ENCODE measurements around the gene FOXJ2.
"Not testable (repeated sequence)": the region's sequence is repeated elsewhere in the genome, so short reads cannot be mapped to it uniquely, and the experiment has no call there.

Gene FOXJ2

DNA sequence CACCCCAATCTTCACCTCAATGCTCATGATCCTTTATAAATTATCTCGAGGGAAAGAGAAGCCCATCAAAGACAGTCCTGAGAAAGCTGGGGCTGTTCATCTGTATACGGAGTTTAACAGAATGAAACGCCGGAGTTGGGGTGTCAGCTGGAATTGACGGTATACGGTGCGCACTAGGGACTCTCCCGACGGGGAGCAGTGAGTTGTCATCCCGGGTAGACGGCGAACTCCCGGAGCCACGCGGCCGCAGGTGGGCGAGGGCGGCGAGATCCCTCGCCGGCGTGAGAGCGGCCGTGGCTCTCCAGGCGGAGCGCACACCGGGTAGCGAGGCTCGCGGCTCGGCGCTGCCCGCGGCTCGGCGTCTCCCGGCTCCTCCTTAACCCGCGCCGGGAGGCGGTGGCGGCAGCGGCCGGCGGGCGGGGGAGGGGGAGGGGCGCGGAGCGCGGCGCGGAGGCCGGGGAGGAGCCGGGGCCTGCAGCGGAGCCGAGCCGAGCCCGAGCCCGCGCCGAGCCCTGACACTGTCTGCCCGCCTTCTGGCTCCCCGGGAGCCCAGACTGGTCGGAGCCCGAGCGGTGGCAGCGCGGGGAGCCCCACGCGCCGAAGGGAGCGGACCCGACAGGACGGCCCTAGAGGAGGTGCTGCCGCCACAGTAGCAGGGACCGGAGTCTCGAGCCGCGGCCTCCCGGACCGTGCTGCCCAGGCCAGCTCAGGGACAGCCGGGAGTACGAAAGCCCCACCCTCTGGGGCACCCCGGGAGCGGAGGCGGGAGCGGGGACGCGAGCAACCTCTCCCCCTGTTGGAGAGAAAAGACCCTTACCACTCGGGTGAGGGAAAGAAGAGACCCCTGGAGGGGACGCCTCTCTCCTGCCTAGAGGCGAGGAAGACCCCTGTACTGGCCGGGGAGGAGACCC, at the start of gene FOXJ2:
Gene FOXJ2 (plus strand): TSS at position 475 of the 911 bp plus-strand sequence. CDS start 7,117 bp downstream, outside the sequence.
- DNase-seq: peak; percentile 74

DNA sequence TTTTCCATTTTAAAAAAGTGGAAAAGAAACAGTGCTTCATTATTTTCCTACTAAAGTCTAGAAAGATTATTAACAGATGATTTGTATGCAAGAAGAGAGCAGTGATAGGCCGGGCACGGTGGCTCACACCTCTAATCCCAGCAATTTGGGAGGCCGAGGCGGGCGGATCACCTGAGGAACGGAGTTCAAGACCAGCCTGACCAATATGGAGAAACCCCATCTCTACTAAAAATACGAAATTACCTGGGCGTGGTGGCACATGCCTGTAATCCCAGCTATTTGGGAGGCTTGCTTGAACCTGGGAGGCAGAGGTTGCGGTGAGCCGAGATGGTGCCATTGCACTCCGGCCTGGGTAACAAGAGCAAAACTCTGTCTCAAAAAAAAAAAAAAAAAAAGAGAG, 49.5 kb upstream of the FOXJ2 start:
- not testable (repeated sequence) for DNase-seq

DNA sequence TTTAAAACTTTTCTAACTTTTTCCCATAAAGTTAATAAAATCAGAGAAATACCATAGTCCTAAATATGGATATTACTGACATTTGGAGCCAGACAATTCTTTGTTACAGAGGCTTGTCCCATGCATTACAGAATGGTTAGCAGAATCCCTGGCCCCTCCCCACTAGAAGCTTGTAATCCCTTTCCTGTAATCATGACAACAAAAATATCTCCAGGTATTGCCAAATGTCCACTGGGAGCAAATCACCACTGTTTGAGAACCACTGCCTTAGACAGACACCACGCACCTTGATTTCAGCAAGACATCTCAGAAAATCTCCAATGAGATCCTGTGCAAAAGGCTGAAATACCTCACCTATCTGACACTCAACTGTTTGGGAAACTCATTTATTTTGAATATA, 49.1 kb upstream of the FOXJ2 start:
- not testable (repeated sequence) for DNase-seq

DNA sequence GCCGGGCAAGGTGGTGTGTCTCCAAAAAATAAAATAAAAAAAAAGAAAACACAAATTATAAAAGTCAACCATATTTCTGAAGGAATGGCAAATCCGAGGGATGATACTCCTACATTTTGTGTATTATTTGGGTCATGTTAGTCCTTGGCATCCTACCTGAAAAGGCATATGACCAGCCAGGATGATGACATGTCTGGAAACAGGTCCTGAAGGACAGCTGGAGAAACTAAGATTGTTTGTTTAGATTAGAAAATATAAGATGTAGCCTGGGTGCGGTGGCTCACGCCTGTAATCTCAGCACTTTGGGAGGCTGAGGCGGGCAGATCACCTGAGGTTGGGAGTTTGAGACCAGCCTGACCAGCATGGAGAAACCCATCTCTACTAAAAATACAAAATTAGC, 47.6 kb upstream of the FOXJ2 start:
- no peak for DNase-seq

DNA sequence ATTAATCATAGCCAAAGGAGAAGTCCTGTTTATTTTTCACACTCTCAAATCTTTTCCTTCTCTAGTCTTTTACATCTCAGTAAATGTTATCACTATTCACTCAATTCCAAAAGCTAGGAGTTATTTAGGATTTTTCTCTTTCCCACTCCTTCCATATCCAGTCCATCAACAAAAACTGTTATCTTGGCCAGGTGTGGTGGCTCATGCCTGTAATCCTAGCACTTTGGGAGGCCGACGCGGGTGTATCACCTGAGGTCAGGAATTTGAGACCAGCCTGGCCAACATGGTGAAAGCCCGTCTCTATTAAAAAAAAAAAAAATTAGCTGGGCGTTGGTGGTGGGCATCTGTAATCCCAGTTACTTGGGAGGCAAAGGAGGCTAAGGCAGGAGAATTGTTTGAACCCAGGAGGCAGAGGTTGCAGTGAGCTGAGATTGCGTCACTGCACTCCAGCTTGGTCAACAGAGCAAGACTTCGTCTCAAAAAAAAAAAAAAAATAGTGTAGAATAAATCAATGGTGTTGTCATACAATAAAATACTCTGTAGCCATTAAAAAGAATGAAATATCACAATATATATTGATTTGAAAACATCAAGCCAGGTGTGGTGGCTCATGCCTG, 46.6 kb upstream of the FOXJ2 start:
- DNase-seq: no peak

DNA sequence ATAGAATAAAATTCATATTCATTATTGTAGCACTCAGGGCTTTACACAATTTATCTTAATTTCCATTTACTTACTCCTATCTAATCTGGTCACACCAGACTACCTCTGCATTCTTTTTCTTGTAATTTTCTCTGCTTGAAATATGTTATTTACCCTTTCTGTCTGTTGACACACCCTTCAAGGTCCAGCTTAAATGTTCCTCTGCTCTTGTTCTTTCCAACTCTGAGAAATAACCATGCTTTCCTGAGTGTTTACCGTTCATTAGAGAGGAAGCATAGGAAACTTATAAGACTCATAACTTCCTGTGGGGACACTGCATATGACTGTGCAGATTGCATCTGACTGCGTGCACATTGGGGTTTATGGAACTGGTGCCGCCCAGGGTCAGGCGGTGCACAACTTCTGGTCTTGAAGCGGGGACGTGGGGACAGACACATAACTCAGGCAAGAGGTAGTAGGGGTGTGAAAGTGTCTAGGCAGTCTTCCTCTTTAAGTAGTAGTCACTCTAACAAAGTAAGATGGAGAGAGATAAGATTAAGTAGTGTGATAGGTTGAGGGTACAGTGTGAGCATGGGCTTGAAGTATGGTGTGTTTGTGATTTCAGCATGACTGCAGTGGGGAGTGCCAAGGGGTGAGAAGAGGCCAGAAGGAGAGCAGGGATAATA, 42.6 kb upstream of the FOXJ2 start:
- no peak for DNase-seq

DNA sequence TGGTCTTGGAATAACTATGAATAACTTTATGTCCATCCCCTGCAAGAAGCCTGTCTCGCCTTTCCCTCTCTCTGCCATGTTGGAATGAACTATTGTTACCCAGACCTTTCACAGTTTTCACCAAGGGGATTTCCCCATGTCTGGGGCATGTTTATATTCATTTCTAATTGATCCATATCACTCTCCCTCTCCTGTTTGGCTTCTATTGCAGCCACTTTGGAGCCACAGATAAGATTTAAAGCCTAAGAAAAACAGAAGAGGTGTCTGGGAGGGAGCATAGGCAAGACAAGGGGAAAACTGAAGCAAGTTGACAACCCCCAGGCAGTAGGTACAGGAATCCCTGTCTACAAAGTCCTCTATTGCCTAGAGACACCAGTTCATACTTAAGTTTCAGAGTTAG, 41.0 kb upstream of the FOXJ2 start:
- no peak for DNase-seq

DNA sequence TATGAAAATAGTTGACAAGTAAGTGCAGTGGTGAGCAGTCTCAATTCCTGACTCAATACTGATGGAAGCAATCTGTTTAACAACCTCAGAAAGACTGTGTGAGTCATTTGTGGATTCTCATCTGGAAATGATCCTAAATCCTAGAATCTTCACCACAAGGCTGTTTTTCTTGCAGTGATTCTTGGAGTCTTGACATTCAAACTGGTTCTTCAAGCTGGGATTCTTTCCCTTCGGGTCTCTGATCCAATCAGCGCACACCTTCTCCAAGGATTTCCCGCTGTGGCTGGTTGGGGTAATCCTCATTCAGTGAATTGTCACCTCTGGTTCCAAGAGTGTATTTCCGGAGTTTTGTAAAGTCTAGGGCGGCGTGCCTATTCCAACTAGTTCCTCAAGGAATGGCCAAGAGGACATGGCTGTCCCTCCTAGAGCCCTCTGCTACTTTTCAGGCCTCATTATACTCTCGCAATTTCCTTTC, 37.7 kb upstream of the FOXJ2 start:
- DNase-seq: no peak

DNA sequence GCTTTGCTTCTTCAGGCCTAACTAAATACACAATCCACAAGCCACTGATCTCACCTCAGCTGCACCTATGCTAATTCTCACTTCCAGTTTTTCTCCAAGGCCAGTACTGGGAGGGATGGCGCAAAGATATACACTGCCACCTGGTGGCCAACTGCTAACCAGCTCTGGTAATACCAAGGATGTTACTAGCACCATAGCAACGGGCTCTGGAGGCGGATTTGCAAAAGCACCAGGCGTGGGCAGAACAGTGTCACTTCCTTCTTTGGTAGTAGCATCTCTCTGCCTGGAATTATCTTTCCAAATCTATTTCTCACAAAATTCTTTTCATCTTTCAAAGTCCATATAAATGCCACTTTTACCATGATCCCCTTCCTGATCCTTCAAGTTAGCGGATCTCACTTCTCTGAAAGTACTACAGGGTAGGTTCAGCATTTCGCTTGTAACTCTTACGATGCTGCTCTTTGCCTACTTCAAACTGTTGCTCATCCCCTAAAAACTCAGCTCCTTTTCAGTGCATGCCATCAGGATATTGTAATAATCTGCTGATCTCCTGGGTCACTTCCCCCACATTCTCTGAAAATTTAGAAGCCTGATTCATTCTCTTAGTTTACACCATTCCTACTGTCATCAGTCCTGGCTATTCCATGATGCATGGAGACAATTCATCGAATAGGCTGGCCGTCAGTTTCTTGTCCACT, 37.1 kb upstream of the FOXJ2 start:
- DNase-seq: peak; percentile 79

DNA sequence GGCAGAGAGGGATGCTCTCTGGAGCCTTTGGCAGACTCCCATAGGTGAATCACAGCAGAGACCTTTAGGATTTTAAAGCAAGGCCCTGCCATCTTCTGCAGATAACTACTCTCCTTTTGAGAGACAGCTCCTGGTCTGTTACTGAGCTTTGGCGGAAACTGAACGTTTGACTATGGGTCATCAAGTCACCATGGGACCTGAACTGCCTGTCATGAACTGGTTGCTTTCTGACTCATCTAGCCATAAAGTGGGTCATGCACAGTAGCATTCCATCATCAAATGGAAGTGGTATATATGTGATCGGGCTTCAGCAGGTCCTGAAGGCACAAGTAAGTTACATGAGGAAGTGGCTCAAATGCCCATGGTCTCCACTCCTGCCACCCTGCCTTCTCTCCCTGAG, 31.7 kb upstream of the FOXJ2 start:
- DNase-seq: not testable (repeated sequence)

DNA sequence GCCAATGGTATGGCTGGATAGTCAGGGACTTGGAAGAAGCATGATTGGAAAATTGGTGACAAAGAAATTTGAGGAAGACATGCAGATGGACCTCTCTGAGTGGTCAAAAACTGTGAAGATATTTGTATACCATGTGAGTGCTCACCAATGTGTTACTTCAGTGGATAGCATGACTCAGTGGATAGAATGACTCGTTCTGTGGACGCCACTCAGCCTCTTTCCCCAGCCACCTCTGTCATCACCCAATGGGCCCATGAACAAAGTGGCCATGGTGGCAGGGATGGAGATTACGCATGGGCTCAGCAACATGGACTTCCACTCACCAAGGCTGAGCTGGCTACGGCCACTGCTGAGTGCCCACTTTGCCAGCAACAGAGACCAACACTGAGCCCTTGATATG, 31.0 kb upstream of the FOXJ2 start:
- not testable (repeated sequence) for DNase-seq

DNA sequence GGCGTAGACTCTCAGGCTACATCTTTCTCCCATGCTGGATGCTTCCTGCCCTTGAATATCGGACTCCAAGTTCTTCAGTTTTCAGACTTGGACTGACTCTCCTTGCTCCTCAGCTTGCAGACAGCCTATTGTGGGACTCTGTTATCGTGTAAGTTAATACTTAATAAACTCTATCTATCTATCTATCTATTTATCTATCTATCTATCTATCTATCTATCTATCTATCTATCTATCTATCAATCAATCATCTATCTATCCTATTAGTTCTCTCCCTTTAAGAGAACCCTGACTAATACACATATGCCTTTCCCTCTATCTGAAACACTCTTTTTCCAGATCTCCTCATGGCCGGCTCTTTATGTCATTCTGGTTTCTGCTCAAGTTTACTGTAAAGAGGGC, 27.6 kb upstream of the FOXJ2 start:
- DNase-seq: not testable (repeated sequence)

DNA sequence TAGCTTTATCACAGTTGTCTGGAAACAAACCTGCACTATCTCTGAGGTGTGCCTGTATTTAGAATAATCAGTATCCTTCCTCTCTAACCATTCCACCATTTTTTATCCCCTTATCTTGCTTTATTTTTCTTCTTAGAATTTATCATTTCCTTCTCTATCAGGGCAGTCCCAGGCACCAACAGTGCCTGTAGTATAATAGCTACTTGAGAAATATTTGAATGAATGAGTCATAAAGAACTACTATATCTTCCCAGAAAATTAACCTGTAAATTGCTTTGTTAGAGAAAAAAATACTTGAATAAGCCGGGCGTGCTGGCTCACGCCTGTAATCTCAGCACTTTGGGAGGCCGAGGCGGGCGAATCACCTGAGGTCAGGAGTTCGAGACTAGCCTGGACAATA, 21.2 kb upstream of the FOXJ2 start:
- DNase-seq: no peak

DNA sequence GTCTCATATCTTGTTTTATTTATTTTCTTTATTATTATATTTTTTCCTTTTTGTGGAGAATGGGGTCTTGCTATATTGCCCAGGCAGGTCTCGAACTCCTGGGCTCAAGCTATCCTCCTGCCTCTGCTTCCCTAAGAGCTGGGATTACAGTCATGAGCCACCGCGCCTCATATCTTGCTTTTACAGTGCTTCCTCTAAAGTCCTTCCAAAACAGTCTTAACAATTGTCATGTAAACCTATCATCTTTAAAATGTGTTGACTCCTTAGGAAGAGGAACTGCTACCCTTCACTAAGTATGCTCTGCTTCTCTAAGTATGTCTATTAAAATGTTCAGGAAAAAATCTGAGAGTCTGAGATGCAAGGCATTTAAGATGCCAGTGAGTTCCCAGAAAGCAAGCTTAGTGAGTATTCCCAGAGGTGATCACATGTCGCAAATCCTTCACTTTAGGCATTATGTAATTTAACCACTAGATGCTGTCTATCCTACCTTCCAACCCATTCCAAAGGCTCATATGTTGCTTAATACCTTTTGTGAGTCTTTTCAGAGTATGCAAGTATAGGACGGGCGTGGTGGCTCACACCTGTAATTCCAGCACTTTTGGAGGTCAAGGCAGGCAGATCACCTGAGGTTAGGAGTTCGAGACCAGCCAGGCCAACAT, 19.7 kb upstream of the FOXJ2 start:
- no peak for DNase-seq

DNA sequence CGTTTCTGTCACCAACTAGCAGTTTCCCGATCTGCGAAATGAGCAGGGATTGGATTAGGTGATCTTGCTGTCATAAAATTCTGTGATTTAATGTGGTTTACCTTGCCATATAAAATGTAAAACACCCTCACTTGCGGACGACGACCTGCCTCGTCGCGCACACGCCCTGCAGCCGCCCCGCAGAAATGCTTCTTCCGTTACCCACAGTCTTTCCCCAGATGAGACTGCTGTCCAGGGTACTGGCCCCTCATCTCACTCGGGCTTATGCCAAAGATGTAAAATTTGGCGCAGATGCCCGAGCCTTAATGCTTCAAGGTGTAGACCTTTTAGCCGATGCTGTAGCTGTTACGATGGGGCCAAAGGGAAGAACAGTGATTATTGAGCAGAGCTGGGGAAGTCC, 17.7 kb upstream of the FOXJ2 start:
- DNase-seq: no peak

DNA sequence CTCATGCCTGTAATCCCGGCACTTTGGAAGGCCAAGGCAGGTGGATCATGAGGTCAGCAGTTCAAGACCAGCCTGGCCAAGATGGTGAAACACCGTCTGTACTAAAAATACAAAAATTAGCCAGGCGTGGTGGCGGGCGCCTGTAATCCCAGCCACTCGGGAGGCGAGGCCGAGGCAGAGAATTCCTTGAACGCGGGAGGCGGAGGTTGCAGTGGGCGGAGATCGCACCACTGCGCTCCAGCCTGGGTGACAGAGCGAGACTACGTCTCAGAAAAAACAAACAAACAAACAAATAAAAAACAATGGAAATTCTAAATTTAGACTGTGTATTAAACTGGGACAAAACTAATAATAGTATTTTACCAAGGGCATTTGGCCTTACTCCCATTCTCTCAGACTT, 14.3 kb upstream of the FOXJ2 start:
- DNase-seq: not testable (repeated sequence)

DNA sequence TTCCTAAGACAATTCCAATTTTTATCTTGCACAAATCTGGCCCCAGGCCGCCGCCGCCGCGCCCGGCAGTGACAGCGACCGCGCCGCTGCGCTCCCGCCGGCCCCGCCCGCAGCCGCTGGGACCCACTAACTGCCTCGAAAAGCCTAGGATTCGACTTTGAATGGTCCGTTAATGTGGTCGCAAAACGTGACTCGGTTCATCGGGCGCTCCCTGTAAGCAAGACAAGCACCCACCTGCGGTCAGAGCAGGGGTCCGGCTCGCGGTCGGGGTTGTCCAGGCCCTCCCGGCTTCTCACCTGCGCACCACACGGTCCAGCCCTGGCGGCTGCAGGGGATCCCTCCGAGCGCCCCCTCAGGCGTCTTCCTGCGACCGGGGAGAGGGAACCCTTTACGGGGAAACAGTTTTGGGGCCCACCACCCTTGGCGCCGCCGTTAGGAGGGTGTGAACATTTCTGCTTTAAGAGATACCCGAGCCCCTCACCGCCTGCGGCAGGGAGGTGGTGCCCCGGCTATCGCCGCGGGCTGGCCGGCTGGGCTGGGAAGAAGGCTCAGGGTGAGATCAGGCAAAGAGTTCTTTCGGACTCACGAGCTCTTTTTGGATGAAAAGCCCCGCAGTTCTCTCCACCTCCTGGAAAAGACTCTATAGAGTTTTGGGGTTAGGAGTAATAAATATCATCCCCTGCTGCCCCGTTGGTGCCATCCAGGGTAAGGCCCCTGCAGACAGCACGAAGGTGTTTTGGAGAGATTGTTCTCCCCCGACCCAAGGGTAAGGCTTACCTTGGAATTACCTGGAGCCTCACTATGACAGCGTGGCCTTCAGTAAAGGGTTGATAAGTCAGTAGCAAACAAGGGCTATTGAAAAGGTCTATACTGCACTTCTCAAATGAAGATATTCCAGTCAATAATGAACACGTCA, 13.6 kb upstream of the FOXJ2 start:
- DNase-seq: no peak

DNA sequence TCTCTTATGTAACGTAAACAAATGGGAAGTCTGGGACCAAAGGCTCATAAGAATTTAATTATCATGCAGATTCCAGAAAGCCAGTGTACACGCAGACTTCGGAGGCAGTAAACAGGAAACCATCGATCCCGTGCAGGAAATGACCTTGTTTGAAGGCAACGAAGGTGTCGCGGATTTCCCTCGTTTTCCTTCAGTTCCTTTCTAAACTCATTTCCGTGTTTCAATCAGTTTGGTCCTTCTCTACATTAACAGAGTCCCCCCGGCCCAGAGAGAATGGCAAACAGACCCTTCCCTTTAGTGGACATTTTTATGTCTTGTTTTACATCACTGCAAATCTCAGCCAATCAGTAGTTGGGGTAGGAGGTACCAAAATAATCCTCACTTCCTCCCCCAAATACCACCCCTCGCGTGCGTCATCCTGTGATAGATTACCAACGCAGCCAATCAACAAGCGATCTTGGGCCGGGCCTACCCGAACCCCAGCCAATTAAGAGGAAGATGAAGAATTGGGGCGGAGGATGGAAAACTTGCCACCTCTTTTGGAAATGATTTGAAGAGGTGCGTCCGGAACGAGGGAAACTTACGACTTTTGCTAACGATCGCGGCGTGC, 6.1 kb upstream of the FOXJ2 start:
- DNase-seq: peak; percentile 100

DNA sequence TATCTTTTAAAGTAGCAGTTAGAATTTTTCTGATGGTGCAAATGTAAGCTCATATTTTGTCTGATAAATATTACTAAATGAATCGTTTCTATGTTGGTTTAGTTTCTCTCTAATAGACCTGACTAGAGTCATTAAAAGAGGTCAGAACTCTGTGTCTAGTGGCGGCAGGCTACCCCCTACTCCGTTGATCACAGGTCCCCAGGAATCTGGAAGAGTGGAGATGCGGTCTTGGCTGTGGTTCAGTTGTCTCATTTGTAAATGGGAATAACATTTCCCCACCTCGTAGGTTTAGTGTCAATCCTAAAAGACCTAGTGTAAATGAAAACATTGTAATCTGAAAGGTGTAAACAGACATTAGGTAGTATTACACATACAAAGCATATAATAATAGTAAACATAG, 4.7 kb upstream of the FOXJ2 start:
- no peak for DNase-seq

DNA sequence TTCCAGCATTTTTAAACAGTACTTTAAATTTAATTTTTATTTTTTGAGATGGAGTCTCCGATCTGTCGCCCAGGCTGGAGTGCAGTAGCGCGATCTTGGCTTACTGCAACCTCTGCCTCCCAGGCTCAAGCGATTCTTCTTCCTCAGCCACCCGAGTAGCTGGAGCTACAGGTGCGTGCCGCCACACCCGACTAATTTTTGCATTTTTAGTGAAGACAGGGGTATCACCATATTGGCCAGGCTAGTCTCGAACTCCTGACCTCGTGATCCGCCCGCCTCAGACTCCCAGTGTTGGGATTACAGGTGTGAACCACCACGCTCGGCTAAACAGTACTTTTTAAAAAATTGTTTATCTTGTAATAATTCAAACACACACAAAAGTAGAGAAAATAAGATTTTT, 4.2 kb upstream of the FOXJ2 start:
- no peak for DNase-seq

DNA sequence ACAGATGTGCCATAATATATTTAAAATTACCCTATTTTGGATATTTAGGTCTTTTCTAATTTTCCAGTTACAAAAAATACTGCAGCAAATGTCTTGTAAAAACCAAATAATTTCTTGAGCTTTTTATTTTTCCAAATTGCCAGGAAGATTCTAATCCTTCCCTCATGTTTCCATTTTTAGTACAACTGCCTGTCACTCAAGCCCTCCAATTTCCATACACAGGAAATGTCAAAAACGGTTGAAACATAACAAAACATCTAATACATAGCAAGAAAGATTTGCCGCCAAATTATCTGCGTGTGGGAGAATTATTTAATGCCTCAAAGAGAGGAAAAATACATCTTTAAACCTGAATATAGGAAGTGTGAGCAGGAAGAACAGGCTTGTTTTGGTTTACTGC, 2.3 kb upstream of the FOXJ2 start:
- no peak for DNase-seq
